NCI-H128 (cell line): ENCODE measurements around the gene SLN.

Source experiments
- DNase-seq: peaks from one replicate; lab custom pipeline; 2025; ENCODE audit not compliant: unreplicated experiment; lab: John Stamatoyannopoulos, UW

Gene SLN

GRCh38 chr11:107688322-107688918 lies 23.4 kb downstream of the SLN start:
- DNase-seq: no peak

DNA sequence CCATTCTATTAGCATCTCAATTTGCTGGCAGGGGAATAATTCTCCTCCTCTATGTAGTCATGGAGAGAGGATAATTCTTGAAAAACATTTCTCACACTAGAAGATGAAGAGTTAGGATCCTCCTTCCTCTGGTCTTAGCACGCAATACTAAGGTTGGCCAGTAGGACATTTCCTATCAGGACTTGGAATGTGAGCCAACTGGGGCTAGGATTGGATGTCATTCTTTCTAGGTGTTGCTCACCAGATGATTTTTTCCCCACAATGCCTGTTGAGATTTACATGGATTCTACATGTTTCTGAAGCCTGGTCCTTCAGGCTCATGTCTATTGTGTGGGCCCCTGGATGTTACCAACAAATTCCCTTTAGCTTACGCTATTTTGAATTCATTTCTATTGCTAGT lies 28.0 kb downstream of the SLN start:
- no peak for DNase-seq

DNA sequence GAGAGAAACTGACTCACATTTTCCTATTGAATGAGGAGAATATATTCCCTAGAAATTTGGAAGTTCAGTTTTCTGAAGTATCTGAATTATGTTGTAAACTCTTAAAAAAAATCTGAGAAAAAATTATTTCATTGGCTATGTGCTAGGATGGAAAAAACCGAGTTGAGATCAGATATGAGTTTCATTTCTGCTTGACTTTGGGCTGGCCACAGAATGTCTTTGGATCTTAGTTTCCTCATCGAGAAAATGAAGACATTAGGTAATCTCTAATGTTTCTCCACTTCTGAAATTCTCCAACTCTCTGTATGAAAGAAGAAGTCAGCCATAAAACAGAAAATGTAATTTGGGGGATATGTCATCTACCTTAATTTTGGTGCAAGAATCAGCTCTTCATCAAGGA lies 28.8 kb downstream of the SLN start:
- no peak for DNase-seq

DNA sequence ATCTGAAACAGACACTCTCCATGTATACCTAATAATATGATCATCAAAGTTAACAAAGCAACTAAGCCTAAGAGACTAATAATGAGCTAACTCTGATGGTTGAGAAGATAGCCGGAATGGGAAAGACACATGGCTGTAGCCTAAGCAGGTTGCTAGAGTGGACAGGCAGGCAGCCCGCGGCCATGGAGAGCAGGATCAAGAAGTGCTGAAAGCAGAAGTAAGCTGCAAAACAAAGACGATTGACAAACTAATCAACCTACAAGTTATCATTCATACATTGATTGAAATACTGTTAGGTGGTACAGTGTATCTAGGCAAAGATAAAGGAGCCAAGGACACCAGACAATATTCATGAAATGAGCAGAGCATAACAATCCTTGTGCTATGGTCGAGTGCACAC lies 29.3 kb downstream of the SLN start:
- no peak for DNase-seq

- DNase-seq: no peak
Measured at GRCh38 chr11:107682171-107682570, 29.7 kb downstream of the SLN start.

DNA sequence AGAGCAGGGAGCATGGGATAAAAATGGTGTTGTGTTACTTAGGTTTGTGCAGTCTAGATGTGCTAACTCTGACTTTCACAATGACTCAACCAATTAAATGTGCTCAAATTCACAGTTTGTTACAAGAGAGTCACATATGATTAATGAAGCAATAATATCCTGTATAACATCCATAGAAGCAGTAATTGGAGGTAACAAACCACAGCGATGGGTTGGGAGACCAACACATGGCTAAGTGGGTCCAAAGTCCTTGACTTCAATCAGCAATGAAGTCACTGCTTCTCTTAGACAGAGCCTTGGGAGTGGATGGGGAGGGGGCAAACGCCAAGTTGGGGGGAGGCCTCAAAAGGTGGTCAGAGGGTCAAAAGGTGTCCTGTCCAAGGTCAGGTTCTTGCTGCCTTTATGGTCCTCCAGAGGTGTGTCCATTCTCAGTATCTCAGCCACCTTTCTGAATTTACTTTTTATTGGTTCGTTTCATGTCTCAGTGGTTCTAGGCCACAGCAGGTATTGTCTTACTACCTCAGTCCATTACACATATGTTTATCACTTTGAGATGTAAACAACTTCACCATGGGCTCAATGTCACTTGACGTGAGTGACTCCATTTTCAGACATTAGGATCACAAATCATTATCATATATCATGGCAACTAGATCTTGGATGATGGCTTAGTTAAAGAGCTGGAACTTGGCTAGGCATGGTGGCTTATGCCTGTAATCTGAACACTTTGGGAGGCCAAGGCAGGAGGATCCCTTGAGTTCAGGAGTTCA lies 32.4 kb downstream of the SLN start:
- no peak for DNase-seq

GRCh38 chr11:107678632-107678971 lies 33.3 kb downstream of the SLN start:
- DNase-seq: no peak

DNA sequence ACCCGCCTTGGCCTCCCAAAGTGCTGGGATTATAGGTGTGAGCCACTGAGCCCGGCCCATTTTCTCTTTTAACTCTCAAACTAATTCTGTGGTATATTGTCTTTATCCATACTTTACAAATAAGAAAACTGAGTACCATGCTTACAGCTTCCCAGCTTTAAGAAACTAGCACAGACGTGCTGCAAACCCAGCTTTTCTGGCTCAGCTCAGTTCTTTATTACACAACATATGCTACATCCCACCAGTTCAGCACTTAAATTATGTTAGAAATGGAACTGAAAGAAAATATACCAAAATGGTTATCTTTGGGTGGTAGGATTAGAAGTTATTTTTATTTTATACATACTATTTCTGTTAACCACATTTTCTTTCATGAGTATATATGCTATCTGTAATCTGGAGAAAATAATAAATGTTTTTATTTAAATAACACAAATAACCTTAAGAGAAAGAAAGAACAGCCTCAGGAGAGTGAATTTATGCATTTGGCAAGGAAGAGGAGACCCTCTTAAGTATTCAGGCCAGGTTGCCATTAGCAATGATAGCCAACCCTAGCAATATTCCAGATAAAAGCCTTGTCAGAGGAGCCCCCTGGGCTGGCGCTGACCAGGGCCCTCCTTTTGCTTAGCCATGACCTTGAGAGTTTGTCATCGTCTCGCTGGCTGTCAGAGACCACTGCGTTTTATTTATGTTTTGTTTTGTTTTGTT lies 33.8 kb downstream of the SLN start:
- DNase-seq: no peak

GRCh38 chr11:107676336-107677057 lies 35.4 kb downstream of the SLN start:
- no peak for DNase-seq

GRCh38 chr11:107675902-107676301 lies 36.0 kb downstream of the SLN start:
- DNase-seq: no peak

GRCh38 chr11:107669893-107670601 lies 41.8 kb downstream of the SLN start:
- no peak for DNase-seq

DNA sequence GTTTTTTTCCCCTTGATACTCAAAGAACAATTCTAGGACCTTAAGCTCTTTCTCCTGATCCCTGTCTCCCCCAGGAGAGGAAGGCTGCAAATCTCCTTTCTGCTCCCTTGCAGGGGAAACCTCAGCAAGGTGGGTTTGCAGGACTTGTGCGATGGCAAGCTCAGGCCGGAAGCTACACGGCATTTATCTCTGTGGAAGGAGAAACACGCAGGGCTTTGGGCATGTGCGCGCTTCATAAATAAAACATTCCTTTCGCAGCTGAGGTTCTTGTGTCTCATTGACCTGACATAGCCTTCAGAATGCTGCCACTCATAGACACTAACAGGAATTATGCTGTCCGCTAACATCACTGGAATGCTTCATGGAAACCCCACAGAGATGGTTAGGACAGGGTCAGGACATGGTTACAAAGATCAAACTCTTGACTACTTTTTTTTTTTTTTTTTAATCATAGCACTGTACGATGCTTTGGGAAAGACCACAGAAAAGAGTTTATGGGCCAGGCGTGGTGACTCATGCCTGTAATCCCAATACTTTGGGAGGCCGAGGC lies 42.6 kb downstream of the SLN start:
- no peak for DNase-seq

GRCh38 chr11:107666911-107667613 lies 44.8 kb downstream of the SLN start:
- DNase-seq: no peak

DNA sequence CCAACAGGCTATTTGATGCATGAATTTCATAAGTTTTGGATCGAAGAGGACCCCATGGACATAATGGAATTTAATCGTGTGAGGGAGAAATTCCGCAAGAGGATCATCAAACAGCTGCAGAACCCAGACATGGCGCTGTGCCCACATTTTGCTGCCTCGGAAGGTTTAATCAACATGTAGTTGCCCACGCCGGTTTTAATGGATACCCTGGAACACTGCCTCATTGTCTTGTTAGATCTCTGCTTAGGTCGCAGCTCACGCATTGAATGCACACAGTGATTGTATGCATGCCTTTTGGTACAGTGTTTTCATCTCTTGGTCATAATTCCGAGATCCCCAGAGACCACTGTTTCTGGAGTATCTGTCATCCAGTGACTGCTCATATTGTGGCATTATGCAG lies 46.8 kb downstream of the SLN start:
- no peak for DNase-seq

DNA sequence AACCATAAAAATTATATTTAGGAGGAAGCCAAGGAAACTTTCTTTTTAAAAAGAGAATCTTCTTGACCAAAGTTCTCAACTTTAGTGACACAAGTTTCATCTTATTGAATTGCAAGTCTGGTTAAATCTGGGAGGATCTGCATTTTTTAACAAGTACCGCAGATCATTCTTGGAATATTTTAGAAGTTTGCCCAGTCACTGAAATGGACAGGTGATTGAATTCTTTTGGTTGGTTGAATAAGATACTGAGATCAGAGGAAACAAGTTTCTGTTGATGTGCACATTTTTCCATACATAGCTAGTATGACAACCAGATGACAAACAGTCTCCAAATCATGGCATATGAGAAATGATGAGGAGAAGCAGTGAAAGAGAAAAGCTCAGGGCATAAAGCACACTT lies 50.2 kb downstream of the SLN start:
- no peak for DNase-seq

GRCh38 chr11:107660066-107660465 lies 51.8 kb downstream of the SLN start:
- no peak for DNase-seq

- no peak for DNase-seq
Measured at GRCh38 chr11:107659310-107659709, 52.5 kb downstream of the SLN start.
